K562 (cell line): ENCODE measurements around the gene MMP24.
"Not testable (repeated sequence)": the region's sequence is repeated elsewhere in the genome, so short reads cannot be mapped to it uniquely, and the experiment has no call there.

Source experiments
- JUN ChIP-seq, 2 experiments: sonication (generic) in 1 of 2; formaldehyde crosslinking in 1 of 2; IDR thresholded peaks; 2 replicates each; pipeline versions ENCODE4 v1.6.1 to v1.8.0; 2012 to 2022; ENCODE audit warnings: borderline replicate concordance in 2 of 2, mild to moderate bottlenecking in 2 of 2, improper control_type of control experiment in 1 of 2, low read depth in 1 of 2, low read length in 1 of 2, missing genetic modification reagents in 1 of 2
- SAFB ChIP-seq: fragments of 200-400 bp; formaldehyde crosslinking; IDR thresholded peaks from 2 replicates; pipeline ENCODE4 v1.6.1; 2017; ENCODE audit warnings: low read depth, low read length, borderline replicate concordance
- SIN3A ChIP-seq, 2 experiments: fragments of 150-350 bp in 1 of 2; IDR thresholded peaks; 2 replicates each; pipeline ENCODE4 v1.6.1; 2011 to 2016; ENCODE audit warnings: borderline replicate concordance in 2 of 2, low read depth in 2 of 2, low read length in 2 of 2, mild to moderate bottlenecking in 2 of 2, moderate library complexity in 2 of 2; ENCODE audit not compliant: control insufficient read depth in 1 of 2
- SOX6 ChIP-seq: fragments of 450-650 bp; IDR thresholded peaks from 2 replicates; pipeline ENCODE4 v1.6.1; 2014; ENCODE audit warnings: mild to moderate bottlenecking
- THRAP3 ChIP-seq: fragments of 450-650 bp; IDR thresholded peaks from 2 replicates; pipeline ENCODE4 v1.6.1; 2016; ENCODE audit warnings: mild to moderate bottlenecking, inconsistent platforms, borderline replicate concordance
- ZSCAN29 ChIP-seq: fragments of 450-650 bp; IDR thresholded peaks from 2 replicates; pipeline ENCODE4 v1.6.1; 2017
- TF ChIP-seq, protein P1 (sequence below), 3 experiments: IDR thresholded peaks in 2 of 3; conservative IDR thresholded peaks in 1 of 3; 2 replicates each; pipeline ENCODE4 v1.5.1; 2011 to 2012; ENCODE audit warnings: low read length in 3 of 3, mild to moderate bottlenecking in 3 of 3, control low read depth in 2 of 3, improper control_type of control experiment in 1 of 3, inconsistent platforms in 1 of 3, low read depth in 1 of 3, mixed read lengths in 1 of 3, moderate library complexity in 1 of 3; ENCODE audit not compliant: insufficient read depth in 2 of 3
- TF ChIP-seq, protein P2 (sequence below): fragments of 250-450 bp; sonication (Bioruptor Pico); IDR thresholded peaks from 2 replicates; pipeline ENCODE4 v1.8.0; 2022; ENCODE audit warnings: inconsistent platforms

- TF ChIP-seq ZSCAN29; SAFB; SIN3A (IDR thresholded peaks at IDR 0.05; ENCODE audit: borderline replicate concordance in 2 of 2, control insufficient read depth in 1 of 2, low read depth in 2 of 2, low read length in 2 of 2); SOX6; JUN (IDR thresholded peaks at IDR 0.05; ENCODE audit: borderline replicate concordance, low read depth, low read length); JUN (CRISPR knock-in tag; IDR thresholded peaks at IDR 0.05; ENCODE audit: borderline replicate concordance); THRAP3: not testable (repeated sequence)
- TF ChIP-seq, protein P1, sequence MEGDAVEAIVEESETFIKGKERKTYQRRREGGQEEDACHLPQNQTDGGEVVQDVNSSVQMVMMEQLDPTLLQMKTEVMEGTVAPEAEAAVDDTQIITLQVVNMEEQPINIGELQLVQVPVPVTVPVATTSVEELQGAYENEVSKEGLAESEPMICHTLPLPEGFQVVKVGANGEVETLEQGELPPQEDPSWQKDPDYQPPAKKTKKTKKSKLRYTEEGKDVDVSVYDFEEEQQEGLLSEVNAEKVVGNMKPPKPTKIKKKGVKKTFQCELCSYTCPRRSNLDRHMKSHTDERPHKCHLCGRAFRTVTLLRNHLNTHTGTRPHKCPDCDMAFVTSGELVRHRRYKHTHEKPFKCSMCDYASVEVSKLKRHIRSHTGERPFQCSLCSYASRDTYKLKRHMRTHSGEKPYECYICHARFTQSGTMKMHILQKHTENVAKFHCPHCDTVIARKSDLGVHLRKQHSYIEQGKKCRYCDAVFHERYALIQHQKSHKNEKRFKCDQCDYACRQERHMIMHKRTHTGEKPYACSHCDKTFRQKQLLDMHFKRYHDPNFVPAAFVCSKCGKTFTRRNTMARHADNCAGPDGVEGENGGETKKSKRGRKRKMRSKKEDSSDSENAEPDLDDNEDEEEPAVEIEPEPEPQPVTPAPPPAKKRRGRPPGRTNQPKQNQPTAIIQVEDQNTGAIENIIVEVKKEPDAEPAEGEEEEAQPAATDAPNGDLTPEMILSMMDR (IDR thresholded peaks at IDR 0.05 in 2 of 3, conservative IDR thresholded peaks at IDR 0.05 in 1 of 3; ENCODE audit: insufficient read depth in 2 of 3, low read depth in 1 of 3, low read length in 3 of 3) = not testable (repeated sequence)
- TF ChIP-seq, protein P2, sequence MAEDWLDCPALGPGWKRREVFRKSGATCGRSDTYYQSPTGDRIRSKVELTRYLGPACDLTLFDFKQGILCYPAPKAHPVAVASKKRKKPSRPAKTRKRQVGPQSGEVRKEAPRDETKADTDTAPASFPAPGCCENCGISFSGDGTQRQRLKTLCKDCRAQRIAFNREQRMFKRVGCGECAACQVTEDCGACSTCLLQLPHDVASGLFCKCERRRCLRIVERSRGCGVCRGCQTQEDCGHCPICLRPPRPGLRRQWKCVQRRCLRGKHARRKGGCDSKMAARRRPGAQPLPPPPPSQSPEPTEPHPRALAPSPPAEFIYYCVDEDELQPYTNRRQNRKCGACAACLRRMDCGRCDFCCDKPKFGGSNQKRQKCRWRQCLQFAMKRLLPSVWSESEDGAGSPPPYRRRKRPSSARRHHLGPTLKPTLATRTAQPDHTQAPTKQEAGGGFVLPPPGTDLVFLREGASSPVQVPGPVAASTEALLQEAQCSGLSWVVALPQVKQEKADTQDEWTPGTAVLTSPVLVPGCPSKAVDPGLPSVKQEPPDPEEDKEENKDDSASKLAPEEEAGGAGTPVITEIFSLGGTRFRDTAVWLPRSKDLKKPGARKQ = not testable (repeated sequence)
These were observed 33.3 kb upstream of the MMP24 start for GRCh38 chr20:35193031-35193791.
